Pancreas (tissue), 10 donors: ENCODE results near the gene PRPF19. TPM values are rescaled to one million over a fixed set of nuclear protein-coding genes. Genes with fewer than 3 reads are reported as not detected.

Experiments
- ATAC-seq, 4 donors: fragments of 200-7000 bp; cut with Tn5 transposase; one replicate each; pipeline versions ENCODE4 v1.8.0 to v1.9.1; 2020; ENCODE audit warnings: mild to moderate bottlenecking in 4 of 4, moderate library complexity in 4 of 4
- DNase-seq, 6 donors: peaks; one replicate each; pipeline ENCODE4 v3.0.0-alpha.2; 2020
- FAIRE-seq: peaks from 2 replicates; lab custom pipeline; 2012; peaks lifted over from hg19 to GRCh38; lab: Jason Lieb, UNC
- H3K27ac ChIP-seq, 4 donors: fragments of 200-600 bp; sonication (generic); 1 replicate in 3 of 4; 2 replicates in 1 of 4; pipeline versions ENCODE4 v1.5.0 to v1.8.0; 2020
- H3K27me3 ChIP-seq, 4 donors: fragments of 200-600 bp; one replicate each; pipeline ENCODE4 v1.8.0; 2021
- H3K36me3 ChIP-seq, 3 donors: fragments of 200-600 bp; sonication (generic) in 1 of 3; one replicate each; pipeline versions ENCODE4 v1.5.0 to v1.8.0; 2020 to 2021
- H3K4me1 ChIP-seq, 3 donors: fragments of 200-600 bp; one replicate each; pipeline ENCODE4 v1.8.0; 2021
- H3K4me3 ChIP-seq, 4 donors: fragments of 200-600 bp; sonication (generic) in 2 of 4; one replicate each; pipeline versions ENCODE4 v1.5.0 to v1.8.0; 2020 to 2021
- H3K9me3 ChIP-seq, 4 donors: fragments of 200-600 bp; one replicate each; pipeline ENCODE4 v1.8.0; 2021
- CTCF ChIP-seq, 4 donors: fragments of 200-600 bp; sonication (generic) in 3 of 4; IDR thresholded peaks; one replicate each; pipeline versions ENCODE4 v1.5.0 to v1.8.0; 2021; ENCODE audit warnings: antibody characterized with exemption in 4 of 4
- WGBS, 2 donors: extraction: QIAGEN DNeasy Blood & Tissue Kit; methylation state at CpG; one replicate each; pipeline ENCODE4 v1.1.7; 2013; 5-methylcytosine and 5-hydroxymethylcytosine counted together
- intact Hi-C, 3 donors: fragments of 100-400 bp; cut with DNase I; formaldehyde crosslinking; loops; one replicate each; pipeline versions ENCODE4 v1.11.1 to v1.14.2; 2022
- polyA plus RNA-seq, 2 donors: library from polyadenylated mRNA; stranded (reverse); fragments of 200-250 nt; gene quantifications; one replicate each; pipeline ENCODE4 v1.2.3, GENCODE V29; 2013
- total RNA-seq, 6 donors: library from RNA; stranded (reverse); fragmentation: NEBNext Ultra II Directional in 4 of 6; extraction: Animal tissue kit (Norgen Biotek cat#: 25700) in 4 of 6; gene quantifications; one replicate each; pipeline versions ENCODE4 v1.2.1 to v1.2.4, GENCODE V29; 2021 to 2023
- donor health status: healthy with polysubstance abuse.
- donor health status: DM: no; HTN: no; CAD: no; lungs with moderate emphysema.
- donor health status: DM: no; HTN: no; CAD: no.
- donor health status: control.
- donor health status: control.
- donor health status: Bipolar disorder and iron deficiency.
- donor health status: DM: yes; HTN: yes; CAD: no.
- donor health status: DM: no; HTN: no; CAD: no.
- donor health status: DM: no; HTN: no; CAD: no.
- donor health status: DM: yes; HTN: yes; CAD: no.

The PRPF19 gene
- total and polyA plus RNA-seq, 8 donors: 33.9 to 50.1 (median 45.5) TPM

GRCh38 chr11:60937144-60937527 is 30.8 kb upstream of the PRPF19 start:
- intact Hi-C loops: no loop called here
- DNase-seq (no peak), FAIRE-seq (no peak), ATAC-seq (no peak)
- Histone ChIP-seq H3K27me3 (no peaks in the 10 kb centered on the region), H3K27ac (no peak overlapping the region), H3K9me3 (no peaks in the 10 kb centered on the region), H3K4me3 (no peak overlapping the region), H3K4me1 (peaks cover 0 to 3% (median 3%) of the 10 kb centered on the region in 3 donors), H3K36me3 (no peaks in the 10 kb centered on the region)
- WGBS, 2 donors: 77 to 80% methylated on average over 12 of the region's 12 CpGs
- no peak for TF ChIP-seq CTCF (IDR thresholded peaks at IDR 0.05)

- no peaks in the 10 kb centered on the region for H3K36me3 ChIP-seq
- H3K4me1 ChIP-seq: peaks cover 0 to 3% (median 3%) of the 10 kb centered on the region in 3 donors
- peak in 1 of 6 donors; percentile 52 for DNase-seq
- no peak overlapping the region for H3K27ac ChIP-seq
- no peak for FAIRE-seq
- peak in 1 of 4 donors; percentile 8 for ATAC-seq
- intact Hi-C loops: no loop called here
- no peaks in the 10 kb centered on the region for H3K27me3 ChIP-seq
- TF ChIP-seq CTCF (IDR thresholded peaks at IDR 0.05): no peak
- H3K9me3 ChIP-seq: no peaks in the 10 kb centered on the region
- 88 to 90% methylated on average over 17 to 18 of the region's 18 CpGs for WGBS, 2 donors
- H3K4me3 ChIP-seq: no peak overlapping the region
These were observed 30.2 kb upstream of the PRPF19 start for GRCh38 chr11:60936467-60937143.

DNA sequence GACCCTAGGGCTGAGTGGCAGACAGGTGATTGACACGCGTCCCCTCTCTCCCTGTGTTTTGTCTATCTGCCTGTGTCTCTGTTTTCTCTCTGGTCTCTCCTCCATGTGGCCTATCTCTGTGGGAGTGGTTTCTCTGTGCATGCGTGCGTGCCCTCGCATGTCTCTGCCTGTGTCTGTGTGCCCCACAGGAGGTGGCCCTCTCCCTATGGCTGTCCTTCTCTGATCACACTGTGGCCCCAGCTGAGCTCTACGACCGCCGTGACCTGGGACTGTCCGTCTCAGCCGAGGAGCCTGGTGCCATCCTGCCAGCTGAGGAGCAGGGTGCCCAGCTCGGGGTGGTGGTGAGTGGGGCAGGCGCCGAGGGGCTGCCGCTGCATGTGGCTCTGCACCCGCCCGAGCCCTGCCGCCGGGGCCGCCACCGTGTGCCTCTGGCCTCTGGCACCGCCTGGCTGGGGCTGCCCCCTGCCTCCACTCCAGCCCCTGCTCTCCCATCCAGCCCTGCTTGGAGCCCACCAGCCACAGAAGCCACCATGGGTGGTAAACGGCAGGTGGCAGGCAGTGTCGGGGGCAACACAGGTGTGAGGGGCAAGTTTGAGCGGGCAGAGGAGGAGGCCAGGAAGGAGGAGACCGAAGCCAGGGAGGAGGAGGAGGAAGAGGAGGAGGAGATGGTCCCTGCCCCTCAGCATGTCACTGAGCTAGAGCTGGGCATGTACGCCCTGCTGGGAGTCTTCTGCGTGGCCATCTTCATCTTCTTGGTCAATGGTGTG is 29.5 kb upstream of the PRPF19 start:
- Histone ChIP-seq H3K36me3 (no peaks in the 10 kb centered on the region), H3K4me1 (peaks cover 0 to 3% (median 3%) of the 10 kb centered on the region in 3 donors), H3K27ac (no peak overlapping the region), H3K4me3 (no peak overlapping the region), H3K9me3 (no peaks in the 10 kb centered on the region), H3K27me3 (no peaks in the 10 kb centered on the region)
- WGBS, 2 donors: 84 to 89% methylated on average over 21 to 27 of the region's 27 CpGs
- ATAC-seq (no peak), FAIRE-seq (no peak), DNase-seq (peak in 1 of 6 donors; percentile 56)
- intact Hi-C loops: no loop called here
- TF ChIP-seq CTCF (IDR thresholded peaks at IDR 0.05): no peak

DNA sequence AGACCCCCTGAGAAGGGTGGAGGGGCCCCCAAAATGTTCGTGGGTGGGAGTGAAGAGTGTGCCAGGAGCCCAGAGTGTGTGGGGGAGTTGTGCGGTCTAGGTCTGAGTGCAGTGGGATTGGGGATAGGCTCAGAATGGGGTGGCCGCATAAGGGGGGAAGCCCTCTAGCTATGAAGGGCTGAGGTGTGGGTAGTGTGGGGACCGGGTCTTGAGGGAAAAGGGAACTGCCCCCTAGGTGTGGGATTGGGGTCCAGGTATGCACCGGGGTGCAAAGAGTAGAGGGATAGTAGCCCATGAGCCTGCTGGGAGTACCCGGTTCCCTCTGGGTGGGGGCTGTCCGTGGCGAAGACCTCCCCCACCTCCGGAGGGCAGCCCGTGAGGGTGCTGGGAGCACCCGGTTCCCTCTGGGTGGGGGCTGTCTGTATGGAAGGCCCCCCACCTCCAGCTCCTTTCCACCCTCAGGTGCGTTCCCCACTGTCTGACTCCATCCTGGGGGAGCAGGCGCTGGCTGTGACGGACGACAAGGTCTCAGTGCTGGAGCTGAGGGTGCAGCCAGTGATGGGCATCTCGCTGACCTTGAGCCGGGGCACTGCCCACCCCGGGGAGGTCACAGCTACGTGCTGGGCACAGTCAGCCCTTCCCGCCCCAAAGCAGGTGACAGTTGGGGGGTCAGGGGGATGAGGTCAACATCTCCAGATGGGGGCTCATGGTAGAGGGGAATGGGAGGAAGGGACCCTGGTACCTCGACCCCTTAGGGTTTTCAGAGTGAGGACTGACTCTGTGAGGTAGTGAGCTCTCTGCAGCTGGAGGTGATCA is 28.6 kb upstream of the PRPF19 start:
- Histone ChIP-seq H3K4me1 (peaks cover 0 to under 1% (median 0%) of the 10 kb centered on the region in 3 donors), H3K27ac (no peak overlapping the region), H3K9me3 (no peaks in the 10 kb centered on the region), H3K36me3 (no peaks in the 10 kb centered on the region), H3K27me3 (no peaks in the 10 kb centered on the region), H3K4me3 (no peak overlapping the region)
- intact Hi-C loops: no loop called here
- no peak for FAIRE-seq
- TF ChIP-seq CTCF (IDR thresholded peaks at IDR 0.05): no peak
- no peak for ATAC-seq
- WGBS, 2 donors: 69 to 80% methylated on average over 21 of the region's 21 CpGs
- no peak for DNase-seq
